Posterior cingulate gyrus (tissue), 11 donors: ENCODE results near the gene HEATR9.
"Not testable (repeated sequence)": the region's sequence is repeated elsewhere in the genome, so short reads cannot be mapped to it uniquely, and the experiment has no call there.

ENCODE experiments used
- DNase-seq, 10 donors: peaks; one replicate each; pipeline versions ENCODE4 v3.0.0 to v3.0.0-alpha.2; 2020 to 2021; ENCODE audit warnings: mixed read lengths in 3 of 10
- intact Hi-C: fragments of 100-400 bp; cut with DNase I; formaldehyde crosslinking; loops from one replicate; pipeline ENCODE4 v1.15.1; 2023

HEATR9 gene, protein sequence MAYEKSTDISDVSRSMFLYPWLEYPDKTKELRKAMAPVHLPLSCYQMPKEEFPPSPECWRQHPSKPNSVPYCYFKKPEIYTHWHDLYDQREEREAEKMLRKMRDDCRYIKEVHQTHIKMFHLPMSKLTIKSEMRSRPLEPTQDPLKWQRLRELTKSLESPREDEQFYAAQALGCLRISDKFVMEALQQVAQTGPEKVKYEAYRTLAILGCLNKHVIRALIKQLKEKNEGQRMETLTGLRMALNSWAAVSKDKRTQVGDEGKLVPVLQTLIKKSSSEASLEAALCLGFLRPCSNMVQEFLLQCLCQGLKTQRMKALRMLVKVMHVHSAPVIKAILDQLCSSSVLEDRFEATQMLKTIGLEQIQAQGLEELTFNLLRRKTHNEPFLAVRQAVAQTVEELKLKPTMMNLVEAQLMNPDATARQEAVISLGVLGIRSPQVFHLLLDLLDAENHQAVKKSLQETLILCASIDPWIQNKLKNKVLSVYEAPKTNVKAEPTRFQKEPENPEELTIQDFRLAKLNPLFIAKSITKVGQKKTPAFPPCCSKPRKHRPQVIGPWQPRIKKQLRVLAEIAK

DNA sequence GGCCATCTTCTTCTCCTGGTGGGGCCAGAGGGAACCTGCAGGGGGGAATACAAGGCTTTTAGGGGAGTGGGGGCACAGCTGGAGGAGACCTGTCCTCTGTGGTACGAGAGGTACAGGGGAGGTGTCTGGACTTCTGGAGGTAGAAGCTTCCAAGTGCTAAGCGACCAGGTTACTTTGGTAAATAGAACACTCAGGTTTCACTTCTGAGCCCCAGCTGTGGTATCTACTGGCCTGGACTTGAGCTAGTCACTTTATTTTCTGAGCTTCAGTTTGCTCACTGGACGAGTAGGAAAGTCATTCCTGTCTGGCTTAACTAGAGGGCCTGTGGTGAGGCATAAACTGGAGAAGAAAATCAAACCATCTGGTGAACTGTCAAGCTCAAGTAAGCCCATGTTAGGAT is at the start of gene HEATR9:
Gene HEATR9 (minus strand): TSS at position 155 of the 400 bp plus-strand sequence. CDS start 149 bp downstream, at position 6.
- no peak for DNase-seq
- intact Hi-C loops = no loop called here

DNA sequence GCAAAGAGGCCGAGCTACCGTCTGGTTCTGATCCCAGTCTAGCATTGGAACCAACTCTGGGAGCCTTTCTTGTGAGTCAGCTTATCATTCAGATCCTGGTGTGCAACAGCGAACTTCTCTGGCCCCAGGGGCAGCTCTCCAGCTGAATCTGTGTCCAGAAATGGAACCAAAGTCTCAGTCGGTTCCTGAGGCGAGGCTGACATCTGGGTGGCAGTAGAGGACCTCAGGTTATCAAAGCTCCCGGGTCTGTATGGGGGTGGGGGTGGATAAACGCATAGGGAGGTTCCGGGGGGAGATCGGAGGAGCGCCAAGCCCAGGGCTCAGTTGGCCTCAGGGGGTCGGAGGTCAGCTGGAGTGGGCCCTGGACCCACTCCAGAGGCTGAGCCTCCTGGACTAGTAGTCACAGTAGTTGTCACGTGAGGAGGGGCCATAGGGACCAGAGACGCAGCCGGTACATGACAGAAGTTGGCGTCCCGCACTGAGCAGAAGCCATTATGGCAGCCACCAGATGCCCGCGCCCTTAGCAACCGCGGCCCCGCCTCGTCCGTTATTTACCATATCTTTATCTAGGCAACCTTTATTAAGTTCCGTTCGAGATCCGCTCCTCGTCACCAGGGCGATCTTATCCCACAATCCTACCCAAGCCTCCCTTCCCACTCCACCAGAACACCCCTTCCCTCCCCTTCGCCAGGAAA is 49.0 kb upstream of the HEATR9 start:
- intact Hi-C loops = loop anchor here (10.0 kb wide), 1 partner anchor 63 kb away; no protein-coding TSS in a partner anchor
- DNase-seq = no peak

DNA sequence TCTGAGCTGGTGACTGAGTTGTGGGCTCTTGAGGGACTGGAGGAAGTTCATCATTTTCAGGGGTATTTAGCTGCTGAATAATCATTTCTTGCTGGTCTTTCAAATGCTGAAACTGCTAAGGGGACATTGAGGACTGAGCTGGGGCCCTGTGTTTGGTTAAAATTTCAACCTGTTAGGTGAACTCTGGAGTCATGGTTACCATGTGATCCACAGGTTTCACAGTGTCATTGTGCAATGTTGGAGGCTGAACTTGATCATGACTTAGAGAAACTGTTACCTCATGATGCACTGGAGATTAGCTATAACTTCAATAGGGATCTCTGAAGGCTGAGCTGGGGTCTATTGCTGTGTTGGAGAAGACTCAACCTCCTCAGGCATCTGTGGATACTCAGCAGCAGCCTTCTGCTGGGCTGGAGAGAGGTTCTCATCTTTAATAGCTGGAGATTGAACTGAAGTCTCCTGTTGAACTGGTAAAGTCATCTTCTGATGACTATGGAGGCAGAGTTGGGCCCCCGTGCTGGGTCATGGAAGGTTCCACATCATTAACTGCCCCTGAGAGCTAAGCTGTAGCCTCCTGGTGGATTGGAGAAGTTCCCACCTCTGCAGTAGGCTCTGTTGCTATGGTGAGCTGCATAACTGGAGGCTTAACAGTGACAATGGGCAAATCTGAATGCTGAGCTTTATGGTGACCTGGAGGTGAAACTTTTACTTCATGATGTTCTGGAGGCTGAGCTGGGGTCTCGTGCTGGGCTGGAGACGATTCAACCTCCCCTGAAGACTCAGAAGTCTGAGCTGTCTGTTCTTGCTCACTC is 46.7 kb upstream of the HEATR9 start:
- no peak for DNase-seq
- intact Hi-C loops = loop anchor here (10.0 kb wide), 1 partner anchor 61 kb away; no protein-coding TSS in a partner anchor

DNA sequence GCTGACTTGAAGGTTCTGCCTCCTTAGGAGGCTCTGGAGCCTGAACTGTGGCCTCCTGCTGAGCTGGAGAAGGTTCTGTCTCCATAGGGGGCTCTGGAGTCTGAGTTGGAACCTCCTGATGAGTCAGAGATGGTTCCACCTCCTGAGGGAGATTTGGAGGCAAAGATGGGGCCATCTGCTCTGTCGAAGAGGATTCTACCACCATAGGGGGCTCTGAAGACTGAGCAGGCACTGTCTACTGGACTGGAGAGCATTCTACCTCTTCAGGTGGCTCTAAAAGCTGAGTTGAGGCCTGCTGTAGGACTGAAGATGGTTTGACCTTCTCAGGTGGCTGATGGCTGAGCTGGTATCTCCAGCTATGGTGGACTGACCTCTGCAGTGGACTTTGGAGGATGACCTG is 45.7 kb upstream of the HEATR9 start:
- DNase-seq = no peak
- intact Hi-C loops = loop anchor here (10.0 kb wide), 1 partner anchor 60 kb away; no protein-coding TSS in a partner anchor

DNA sequence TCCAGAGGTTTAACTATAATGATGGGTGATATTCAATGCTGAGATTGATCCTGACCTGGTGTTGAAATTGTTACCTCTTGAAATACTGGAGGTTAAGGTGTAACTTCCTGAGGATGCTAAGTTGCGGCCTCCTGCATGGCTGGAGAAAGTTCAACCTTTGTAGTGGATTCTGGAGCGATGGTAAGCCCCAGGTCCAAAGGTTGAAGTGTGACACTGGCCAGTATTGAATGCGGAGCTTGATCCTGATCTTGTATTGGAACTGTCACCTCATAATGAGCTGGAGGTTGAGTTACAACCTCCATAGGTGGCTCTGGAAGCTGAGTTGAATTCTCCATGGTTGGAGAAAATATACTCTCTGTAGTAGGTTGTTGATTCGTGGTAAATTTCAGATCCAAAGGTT is 44.9 kb upstream of the HEATR9 start:
- DNase-seq = no peak
- intact Hi-C loops = loop anchor here (10.0 kb wide), 1 partner anchor 59 kb away; no protein-coding TSS in a partner anchor

- DNase-seq = no peak
- intact Hi-C loops = loop anchor here (10.0 kb wide), 1 partner anchor 58 kb away; no protein-coding TSS in a partner anchor
These were observed 44.3 kb upstream of the HEATR9 start for GRCh38 chr17:35912942-35913341.

GRCh38 chr17:35912339-35912912 is 43.7 kb upstream of the HEATR9 start:
- intact Hi-C loops = loop anchor here (10.0 kb wide), 1 partner anchor 58 kb away; no protein-coding TSS in a partner anchor
- DNase-seq = no peak

- intact Hi-C loops = no loop called here
- DNase-seq = no peak
These were observed 40.7 kb upstream of the HEATR9 start for GRCh38 chr17:35909408-35909807.

DNA sequence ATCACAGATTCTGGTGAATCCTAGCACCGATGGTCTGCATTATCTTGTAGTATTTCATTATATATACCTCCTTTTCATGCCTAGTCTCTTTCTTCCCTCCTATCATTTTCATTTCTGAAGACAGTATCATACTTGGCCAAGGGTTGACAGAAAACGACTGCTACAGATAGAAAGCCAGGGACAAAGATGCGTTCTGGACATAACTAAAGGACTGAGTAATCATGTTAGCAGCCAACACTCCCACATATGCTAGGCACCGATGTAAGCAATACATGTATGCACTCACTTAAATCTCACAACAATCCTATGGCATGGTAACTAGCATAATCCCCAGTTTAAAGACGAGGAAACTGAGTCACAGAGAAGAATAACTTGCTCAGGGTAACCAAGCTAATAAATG is 39.0 kb upstream of the HEATR9 start:
- no peak for DNase-seq
- intact Hi-C loops = no loop called here

- no peak for DNase-seq
These were observed 38.4 kb upstream of the HEATR9 start for GRCh38 chr17:35906926-35907637.

GRCh38 chr17:35906191-35906925 is 37.7 kb upstream of the HEATR9 start:
- intact Hi-C loops = no loop called here
- no peak for DNase-seq

More at GRCh38 chr17:35906926-35907637, 38.4 kb upstream of the HEATR9 start:
- intact Hi-C loops = no loop called here

DNA sequence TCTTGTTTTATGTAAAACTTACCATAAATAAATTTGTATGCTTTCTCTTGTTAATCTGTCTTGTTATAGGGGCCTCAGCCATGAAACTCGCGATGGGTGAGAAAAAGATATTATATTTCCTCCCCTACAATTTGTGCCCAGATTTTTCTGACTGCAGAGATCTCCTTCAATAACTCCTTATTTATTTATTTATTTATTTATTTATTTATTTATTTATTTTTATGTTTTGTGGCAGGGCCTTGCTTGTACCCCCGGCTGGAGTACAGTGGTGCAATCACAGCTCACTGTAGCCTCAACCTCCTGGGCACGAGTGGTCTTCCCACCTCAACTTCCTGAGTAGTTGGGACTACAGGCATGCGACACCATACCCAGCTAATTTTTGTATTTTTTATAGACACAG is 34.8 kb upstream of the HEATR9 start:
- intact Hi-C loops = no loop called here
- DNase-seq = no peak

DNA sequence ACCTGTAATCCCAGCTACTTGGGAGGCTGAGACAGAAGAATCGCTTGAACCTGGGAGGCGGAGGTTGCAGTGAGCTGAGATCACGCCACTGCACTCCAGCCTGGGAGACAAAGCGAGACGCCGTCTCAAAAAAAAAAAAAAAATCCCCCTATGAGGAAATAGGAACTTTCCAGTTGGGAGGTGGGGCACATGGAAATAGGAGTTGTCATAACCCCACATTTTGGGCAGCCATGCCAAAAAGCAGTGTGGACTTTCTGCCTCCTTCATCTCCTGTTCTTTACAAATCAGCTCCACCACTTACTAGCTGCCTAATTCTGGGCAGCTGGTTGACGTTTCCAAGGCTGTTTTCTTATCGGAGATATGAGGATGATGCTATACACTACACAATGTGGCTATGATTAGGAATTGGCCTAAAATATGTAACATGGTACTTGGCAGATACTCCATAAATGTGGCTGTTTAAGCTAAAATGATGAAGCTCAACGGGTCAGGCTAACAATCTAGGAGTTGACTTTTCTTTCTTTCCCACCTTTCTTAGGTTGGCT is 33.0 kb upstream of the HEATR9 start:
- DNase-seq = no peak
- intact Hi-C loops = no loop called here

DNA sequence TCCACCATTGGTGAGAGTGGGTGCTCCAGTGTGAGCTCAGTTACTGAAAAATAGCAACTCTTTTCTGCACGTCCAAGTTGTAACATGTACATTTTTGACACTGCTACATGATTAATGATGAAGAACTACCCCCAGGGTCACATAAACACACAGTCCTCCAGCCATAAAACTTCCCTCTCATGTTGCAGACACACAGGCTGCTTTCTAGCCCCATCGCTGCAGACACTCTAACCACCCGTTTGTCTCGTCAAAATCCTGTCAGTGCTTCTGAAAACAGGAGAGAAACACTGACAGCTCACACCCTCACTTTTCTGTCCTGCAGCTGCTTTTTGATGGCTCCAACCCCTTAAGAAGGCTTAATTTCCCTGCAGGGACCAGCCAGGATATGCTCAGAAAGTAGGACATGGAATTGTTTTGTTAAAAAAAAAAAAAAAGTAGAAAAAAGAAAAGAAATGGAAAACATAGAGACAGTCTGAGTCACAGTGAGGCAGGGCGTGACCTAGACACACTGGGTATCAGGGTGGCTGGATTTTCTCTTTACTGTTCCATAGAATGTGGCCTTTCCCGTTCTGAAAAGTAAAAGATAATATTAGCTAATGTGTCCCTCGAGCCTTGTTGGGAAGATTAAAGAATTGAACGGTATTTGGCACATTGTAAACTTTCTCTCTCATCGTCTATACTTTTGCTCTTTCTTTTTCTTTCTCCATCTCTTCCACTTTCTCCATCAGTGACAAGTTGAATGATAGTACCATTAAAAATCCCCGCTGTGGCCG is 32.2 kb upstream of the HEATR9 start:
- intact Hi-C loops = no loop called here
- no peak for DNase-seq

DNA sequence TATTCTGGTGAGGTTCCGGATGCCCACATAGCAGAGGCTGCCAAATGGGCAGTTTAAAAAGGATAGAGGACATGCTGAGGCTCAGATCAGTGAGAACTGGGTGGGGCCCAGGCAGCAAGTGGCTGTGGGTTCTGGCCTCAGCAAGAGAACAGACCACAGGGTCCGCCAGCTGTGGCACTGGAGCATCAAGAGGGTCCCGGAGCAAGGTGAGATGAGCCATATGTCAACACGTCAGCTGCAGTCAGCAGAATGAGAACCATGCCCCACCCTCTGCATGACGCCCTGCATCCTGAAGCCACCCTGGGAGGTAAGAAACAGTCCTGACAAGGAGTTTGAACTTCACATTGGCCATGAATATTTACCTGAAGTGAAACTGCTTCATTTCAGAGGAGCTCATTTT is 31.6 kb upstream of the HEATR9 start:
- DNase-seq = no peak
- intact Hi-C loops = no loop called here

GRCh38 chr17:35898283-35899070 is 29.8 kb upstream of the HEATR9 start:
- intact Hi-C loops = no loop called here
- no peak for DNase-seq

DNA sequence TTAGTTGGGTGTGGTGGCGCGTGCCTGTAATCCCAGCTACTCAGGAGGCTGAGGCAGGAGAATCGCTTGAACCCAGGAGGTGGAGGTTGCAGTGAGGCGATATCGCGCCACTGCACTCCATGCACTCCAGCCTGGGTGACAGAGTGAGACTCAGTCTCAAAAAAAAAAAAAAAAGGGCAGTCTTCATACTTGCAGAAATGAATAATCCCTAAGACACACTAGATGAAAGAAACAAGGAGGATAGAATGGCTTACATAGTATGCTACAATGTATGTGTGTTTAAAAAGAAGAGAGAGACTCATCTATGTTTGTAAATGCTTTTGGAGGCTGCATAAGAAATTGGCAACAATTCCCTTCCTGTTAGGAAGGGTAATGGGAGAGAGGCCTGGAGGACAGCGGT is 29.1 kb upstream of the HEATR9 start:
- intact Hi-C loops, DNase-seq: not testable (repeated sequence)
